K562 (cell line): Measurements from ENCODE around the gene CLP1. TPM values are rescaled to one million over a fixed set of nuclear protein-coding genes. Genes with fewer than 3 reads are reported as not detected.

Experiments used
- ATAC-seq: fragments of 200-7000 bp; cut with Tn5 transposase; 3 replicates; pipeline ENCODE4 v1.9.1; 2020; ENCODE audit warnings: moderate library complexity
- BruUV-seq: library from RNA; stranded (reverse); fragments of 400-500 nt; replicated peaks from 2 replicates; lab custom pipeline; 2021; lab: Mats Ljungman, UMichigan
- CTCF ChIA-PET: fragments of 300-600 bp; formaldehyde crosslinking; extraction: SDS; loops from one replicate; lab custom pipeline; 2021; ENCODE audit warnings: low intra/inter-chr PET ratio; lab: Yijun Ruan, JAX
- POLR2A ChIA-PET: fragments of 300-600, 350-650 bp; sonication (Branson Sonifier 250); formaldehyde crosslinking; extraction: SDS; loops from one replicate; lab custom pipeline; 2021; ENCODE audit warnings: antibody characterized with exemption, inconsistent platforms; lab: Yijun Ruan, JAX
- DNase-seq, 4 experiments: peaks; one replicate each; pipeline versions ENCODE4 v3.0.0 to v3.0.0-alpha.2; 2011 to 2018; ENCODE audit warnings: low spot score in 3 of 4, mixed read lengths in 3 of 4; ENCODE audit errors: extremely low read depth in 1 of 4
- FAIRE-seq: peaks from 2 replicates; lab custom pipeline; 2011; peaks lifted over from hg19 to GRCh38; lab: Jason Lieb, UNC
- H2AFZ ChIP-seq: 2 replicates; pipeline ENCODE4 v1.6.0; 2011; ENCODE audit warnings: low read depth, low read length, control low read depth, inconsistent platforms
- H3K27ac ChIP-seq: fragments of 200-600 bp; 3 replicates; pipeline ENCODE4 v1.8.0; 2011; ENCODE audit warnings: low read depth, mild to moderate bottlenecking, control low read depth, inconsistent platforms, low read length, moderate library complexity, mixed read lengths; ENCODE audit errors: extremely low read depth
- H3K27me3 ChIP-seq, 2 experiments: fragments of 300-600 bp in 1 of 2; 2 replicates in 1 of 2; 3 replicates in 1 of 2; pipeline versions ENCODE4 v1.6.0 to v1.8.0; 2011; ENCODE audit warnings: inconsistent platforms in 2 of 2, low read length in 2 of 2, mild to moderate bottlenecking in 1 of 2, mixed read lengths in 1 of 2, moderate library complexity in 1 of 2; ENCODE audit not compliant: control insufficient read depth in 2 of 2, insufficient read depth in 2 of 2
- H3K36me3 ChIP-seq: fragments of 300-600 bp; 3 replicates; pipeline ENCODE4 v1.8.0; 2011; ENCODE audit warnings: mild to moderate bottlenecking, low read length, inconsistent platforms; ENCODE audit not compliant: control insufficient read depth, insufficient read depth
- H3K4me1 ChIP-seq, 2 experiments: fragments of 200-600 bp in 1 of 2; replicated peaks in 1 of 2; 2 replicates in 1 of 2; 3 replicates in 1 of 2; pipeline versions ENCODE4 v1.5.1 to v1.8.0; 2011; ENCODE audit warnings: inconsistent platforms in 2 of 2, low read length in 2 of 2, mild to moderate bottlenecking in 1 of 2, mixed read lengths in 1 of 2, moderate library complexity in 1 of 2; ENCODE audit not compliant: control insufficient read depth in 2 of 2, insufficient read depth in 2 of 2
- H3K4me2 ChIP-seq: 2 replicates; pipeline ENCODE4 v1.6.1; 2011; ENCODE audit warnings: low read length, control low read depth, inconsistent platforms, mixed read lengths; ENCODE audit not compliant: insufficient read depth
- H3K4me3 ChIP-seq: fragments of 200-600 bp; sonication (generic), shearing (Covaris generic); 2 replicates; pipeline ENCODE4 v1.5.1; 2016; ENCODE audit warnings: control low read depth, inconsistent platforms
- H3K79me2 ChIP-seq: fragments of 200-600 bp; 3 replicates; pipeline ENCODE4 v1.8.0; 2011; ENCODE audit warnings: low read length, inconsistent platforms; ENCODE audit not compliant: control insufficient read depth, insufficient read depth
- H3K9ac ChIP-seq, 2 experiments: 2 replicates each; pipeline versions ENCODE4 v1.6.0 to v1.6.1; 2011; ENCODE audit warnings: low read depth in 2 of 2, low read length in 2 of 2, control low read depth in 1 of 2, inconsistent platforms in 1 of 2, mild to moderate bottlenecking in 1 of 2, mixed read lengths in 1 of 2; ENCODE audit not compliant: insufficient read depth in 1 of 2
- H3K9me1 ChIP-seq: one replicate; pipeline ENCODE4 v1.6.0; 2011; ENCODE audit warnings: inconsistent platforms, mild to moderate bottlenecking, low read length, moderate library complexity; ENCODE audit not compliant: control insufficient read depth, insufficient read depth
- H3K9me3 ChIP-seq: replicated peaks from 2 replicates; pipeline ENCODE4 v1.5.1; 2011; ENCODE audit warnings: low read depth, low read length, inconsistent platforms; ENCODE audit not compliant: control insufficient read depth, insufficient read depth
- H4K20me1 ChIP-seq: replicated peaks from 2 replicates; pipeline ENCODE4 v1.6.1; 2011; ENCODE audit warnings: low read length, inconsistent platforms, mixed read lengths; ENCODE audit not compliant: control insufficient read depth, insufficient read depth
- FOXJ2 ChIP-seq: fragments of 200-800 bp; sonication (Bioruptor generic); IDR thresholded peaks from 2 replicates; pipeline ENCODE4 v1.6.1; 2016; ENCODE audit warnings: missing genetic modification characterization, missing compliant biosample characterization
- HSF4 ChIP-seq: fragments of 250-450 bp; sonication (Bioruptor Pico); IDR thresholded peaks from 2 replicates; pipeline ENCODE4 v2.1.2; 2022; ENCODE audit warnings: mild to moderate bottlenecking, moderate library complexity, borderline replicate concordance
- SPI1 ChIP-seq: IDR thresholded peaks from 2 replicates; pipeline ENCODE4 v1.6.1; 2011; ENCODE audit warnings: low read depth, low read length, control low read depth, borderline replicate concordance
- WGBS: fragments of 100-300 bp; shearing (Covaris generic); methylation state at CpG from one replicate; pipeline ENCODE4 v1.1.6; 2016; ENCODE audit warnings: low coverage, mixed read lengths; ENCODE audit not compliant: insufficient coverage; ENCODE audit errors: missing lambda C conversion rate; 5-methylcytosine and 5-hydroxymethylcytosine counted together
- in situ Hi-C: fragments of 300-500 bp; cut with MboI; formaldehyde crosslinking; loops from 4 replicates; pipeline ENCODE4 v1.15.0; 2018; ENCODE audit warnings: inconsistent platforms, mixed read lengths
- intact Hi-C: fragments of 100-400 bp; cut with micrococcal nuclease; formaldehyde crosslinking; loops from 2 replicates; pipeline ENCODE4 v1.14.2; 2022
- polyA plus RNA-seq, 8 experiments: library from polyadenylated mRNA; depleted of rRNA in 4 of 8; stranded (reverse) in 5 of 8; unstranded in 3 of 8; fragments of >200 nt; fragmentation: Nextera tagmentation in 2 of 8; fragmentation: Illumina TruSeq in 1 of 8; extraction: Ambion mirVana in 2 of 8; extraction: Trizol in 1 of 8; gene quantifications; 2 replicates each; pipeline versions ENCODE4 v1.2.1 to v1.2.3, GENCODE V29; 2011 to 2014; ENCODE audit warnings: inconsistent platforms in 1 of 8, missing spikeins in 1 of 8
- total RNA-seq, 7 experiments: library from RNA; depleted of rRNA in 6 of 7; stranded (reverse); fragments of >200 nt in 6 of 7; fragmentation: Illumina TruSeq in 2 of 7; extraction: Trizol in 2 of 7; gene quantifications; 2 replicates each; pipeline versions ENCODE4 v1.2.1 to v1.2.3, GENCODE V29; 2011 to 2021; ENCODE audit warnings: low replicate concordance in 1 of 7
- TF ChIP-seq, protein P1 (sequence below), 2 experiments: fragments of 450-650 bp; IDR thresholded peaks; 2 replicates each; pipeline ENCODE4 v1.6.1; 2016

Gene CLP1
- total and polyA plus RNA-seq, 9 of the 15 experiments (the other 6 are each of a cell fraction or from before 2014, with no cell fraction given): 19.1 to 46.2 (median 27.8) TPM

DNA sequence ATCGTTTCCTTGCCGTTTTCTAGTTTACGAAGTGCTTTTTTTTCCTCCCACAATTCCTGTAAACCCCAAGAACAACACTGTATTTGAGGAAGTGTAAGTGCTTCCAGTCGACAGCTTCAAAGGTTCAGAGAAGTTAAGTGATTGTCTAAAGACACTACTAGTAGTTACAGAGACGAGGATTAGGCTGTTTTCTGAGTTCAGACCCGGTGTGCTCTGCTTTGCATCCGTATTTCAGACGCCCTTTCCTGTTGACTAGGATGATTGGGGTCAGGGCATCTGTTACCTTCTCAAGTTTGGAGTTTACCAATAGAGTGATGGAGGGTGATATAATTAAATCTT lies 430 bp downstream of the CLP1 start:
- Histone ChIP-seq H3K4me1 (peaks cover 2 to 11% of the 10 kb centered on the region in 2 experiments; a peak in 3 of 5 replicates), H3K27ac (peak overlapping the region; percentile 74), H3K79me2 (peaks cover 23% of the 10 kb centered on the region), H3K9me3 (no peaks in the 10 kb centered on the region), H3K27me3 (no peaks in the 10 kb centered on the region), H3K4me2 (peak overlapping the region; percentile 98), H3K9me1 (no peaks in the 10 kb centered on the region), H4K20me1 (no peaks in the 10 kb centered on the region), H3K9ac (peak overlapping the region; percentile 88 to 89), H2AFZ (peak overlapping the region; percentile 87), H3K4me3 (peak overlapping the region; percentile 76), H3K36me3 (peaks cover 34% of the 10 kb centered on the region; the same call in 2 of the 3 replicates)
- 0 out of 3 replicates have a peak, but pooled peaks have one; percentile 3 for ATAC-seq
- intact Hi-C loops (no loop called here), in situ Hi-C loops (loop anchor here (25.0 kb wide), 1 partner anchor 854 kb away; the partner anchor contains the start of gene OR5B21)
- ChIA-PET POLR2A (interaction anchor here (0.7 to 1.7 kb wide), 2 partner anchors 9 to 173 kb away, joined by 3 to 6 read pairs; no protein-coding TSS in a partner anchor), CTCF (interaction anchor here (1.0 kb wide), 1 partner anchor 199 kb away, joined by 4 read pairs; no protein-coding TSS in a partner anchor)
- BruUV-seq: TSS peak; percentile 83
- no peak for DNase-seq
- no peak for FAIRE-seq
- peak; percentile 47; the same call in 1 of the 2 replicates for TF ChIP-seq SPI1
- TF ChIP-seq, protein P1, sequence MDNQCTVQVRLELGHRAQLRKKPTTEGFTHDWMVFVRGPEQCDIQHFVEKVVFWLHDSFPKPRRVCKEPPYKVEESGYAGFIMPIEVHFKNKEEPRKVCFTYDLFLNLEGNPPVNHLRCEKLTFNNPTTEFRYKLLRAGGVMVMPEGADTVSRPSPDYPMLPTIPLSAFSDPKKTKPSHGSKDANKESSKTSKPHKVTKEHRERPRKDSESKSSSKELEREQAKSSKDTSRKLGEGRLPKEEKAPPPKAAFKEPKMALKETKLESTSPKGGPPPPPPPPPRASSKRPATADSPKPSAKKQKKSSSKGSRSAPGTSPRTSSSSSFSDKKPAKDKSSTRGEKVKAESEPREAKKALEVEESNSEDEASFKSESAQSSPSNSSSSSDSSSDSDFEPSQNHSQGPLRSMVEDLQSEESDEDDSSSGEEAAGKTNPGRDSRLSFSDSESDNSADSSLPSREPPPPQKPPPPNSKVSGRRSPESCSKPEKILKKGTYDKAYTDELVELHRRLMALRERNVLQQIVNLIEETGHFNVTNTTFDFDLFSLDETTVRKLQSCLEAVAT (IDR thresholded peaks at IDR 0.05): 0 out of 4 replicates have a peak, but pooled peaks of 1 of the 2 experiments have one; percentile 62
- no peak for TF ChIP-seq HSF4 (CRISPR knock-in tag)
- 0 out of 2 replicates have a peak, but pooled peaks have one; percentile 25 for TF ChIP-seq FOXJ2 (tag)
- 2% methylated on average over 8 of the region's 8 CpGs for WGBS
